SK-N-SH (cell line): ENCODE data around the gene PSD. TPM values are rescaled to one million over a fixed set of nuclear protein-coding genes. Genes with fewer than 3 reads are reported as not detected.

Experiments
- CTCF ChIA-PET: fragments of 300-600, 350-600 bp; formaldehyde crosslinking; extraction: SDS; loops from one replicate; lab custom pipeline; 2021; lab: Yijun Ruan, JAX
- POLR2A ChIA-PET: fragments of 350-600 bp; sonication (Branson Sonifier 250); formaldehyde crosslinking; extraction: SDS; loops from one replicate; lab custom pipeline; 2020; ENCODE audit warnings: antibody characterized with exemption, inconsistent platforms; lab: Yijun Ruan, JAX
- DNase-seq: peaks from one replicate; pipeline ENCODE4 v3.0.0; 2012
- H2AFZ ChIP-seq: fragments of 200-600 bp; sonication (generic); 2 replicates; pipeline ENCODE4 v1.8.1; 2016; ENCODE audit warnings: antibody characterized with exemption, mild to moderate bottlenecking, low read depth
- H3F3A ChIP-seq: fragments of 200-600 bp; sonication (generic); replicated peaks from 2 replicates; pipeline ENCODE3; 2016; ENCODE audit warnings: antibody characterized with exemption, mild to moderate bottlenecking; ENCODE audit not compliant: insufficient read depth
- H3K27ac ChIP-seq, 2 experiments: fragments of 200-500 bp in 1 of 2; fragments of 200-600 bp in 1 of 2; sonication (Bioruptor generic) in 1 of 2; sonication (generic), shearing (Covaris generic) in 1 of 2; 2 replicates each; pipeline versions ENCODE4 v1.5.1 to v1.6.1; 2014 to 2016; ENCODE audit warnings: low read depth in 2 of 2, inconsistent platforms in 1 of 2, low read length in 1 of 2, mild to moderate bottlenecking in 1 of 2, mixed read lengths in 1 of 2
- H3K27me3 ChIP-seq: fragments of 200-600 bp; sonication (generic), shearing (Covaris generic); 2 replicates; pipeline ENCODE4 v1.6.1; 2016; ENCODE audit warnings: mixed run types; ENCODE audit not compliant: insufficient read depth
- H3K36me3 ChIP-seq, 2 experiments: fragments of 200-500 bp in 1 of 2; fragments of 200-600 bp in 1 of 2; sonication (Bioruptor generic) in 1 of 2; sonication (generic) in 1 of 2; replicated peaks in 1 of 2; 2 replicates each; pipeline versions ENCODE3 to v1.5.1; 2014 to 2016; ENCODE audit warnings: low read length in 1 of 2, mild to moderate bottlenecking in 1 of 2; ENCODE audit not compliant: insufficient read depth in 2 of 2, control insufficient read depth in 1 of 2
- H3K4me1 ChIP-seq, 2 experiments: fragments of 200-500 bp in 1 of 2; fragments of 200-600 bp in 1 of 2; sonication (Bioruptor generic) in 1 of 2; sonication (generic), shearing (Covaris generic) in 1 of 2; 2 replicates each; pipeline versions ENCODE4 v1.5.1 to v1.6.1; 2014 to 2016; ENCODE audit warnings: low read depth in 1 of 2, low read length in 1 of 2, mixed run types in 1 of 2; ENCODE audit not compliant: insufficient read depth in 2 of 2, control insufficient read depth in 1 of 2
- H3K4me2 ChIP-seq: fragments of 200-600 bp; sonication (generic), shearing (Covaris generic); 2 replicates; pipeline ENCODE4 v1.6.1; 2017; ENCODE audit warnings: mixed run types
- H3K4me3 ChIP-seq, 2 experiments: fragments of 200-500 bp in 1 of 2; fragments of 200-600 bp in 1 of 2; sonication (Bioruptor generic) in 1 of 2; sonication (generic), shearing (Covaris generic) in 1 of 2; 2 replicates each; pipeline versions ENCODE4 v1.5.1 to v1.8.1; 2014 to 2016; ENCODE audit warnings: low read depth in 2 of 2, inconsistent platforms in 1 of 2, low read length in 1 of 2, mild to moderate bottlenecking in 1 of 2, mixed read lengths in 1 of 2, moderate library complexity in 1 of 2
- H3K79me2 ChIP-seq: fragments of 200-600 bp; sonication (generic); 2 replicates; pipeline ENCODE4 v1.8.1; 2017; ENCODE audit warnings: mild to moderate bottlenecking; ENCODE audit not compliant: insufficient read depth
- H3K9ac ChIP-seq: fragments of 200-600 bp; sonication (generic); 2 replicates; pipeline ENCODE4 v1.6.1; 2017; ENCODE audit warnings: mixed run types
- H3K9me2 ChIP-seq: fragments of 200-600 bp; sonication (generic); 2 replicates; pipeline ENCODE4 v1.6.1; 2017; ENCODE audit warnings: mixed run types
- H3K9me3 ChIP-seq: fragments of 200-600 bp; sonication (generic); 2 replicates; pipeline ENCODE4 v1.6.1; 2017; ENCODE audit warnings: mixed run types, mild to moderate bottlenecking, moderate library complexity
- H4K20me1 ChIP-seq: fragments of 200-600 bp; sonication (generic); 2 replicates; pipeline ENCODE4 v1.6.1; 2017; ENCODE audit warnings: mild to moderate bottlenecking, mixed run types; ENCODE audit not compliant: insufficient read depth
- ELF1 ChIP-seq: IDR thresholded peaks from 2 replicates; pipeline ENCODE4 v1.4.0; 2012
- EP300 ChIP-seq, 2 experiments: IDR thresholded peaks; 2 replicates each; pipeline versions ENCODE4 v1.4.0 to v1.6.1; 2012; ENCODE audit warnings: borderline replicate concordance in 1 of 2, low read depth in 1 of 2, low read length in 1 of 2
- EZH2phosphoT487 ChIP-seq: fragments of 200-600 bp; sonication (generic); IDR thresholded peaks from 2 replicates; pipeline ENCODE4 v1.6.1; 2017; ENCODE audit warnings: low read depth, mixed run types, mild to moderate bottlenecking, antibody characterized with exemption, moderate library complexity, borderline replicate concordance
- FOSL2 ChIP-seq: IDR thresholded peaks from 2 replicates; pipeline ENCODE4 v1.4.0; 2012; ENCODE audit warnings: low read depth, mild to moderate bottlenecking, moderate library complexity, borderline replicate concordance
- FOXJ3 ChIP-seq: sonication (generic); formaldehyde crosslinking; IDR thresholded peaks from 2 replicates; pipeline ENCODE4 v1.5.1; 2020; ENCODE audit warnings: mild to moderate bottlenecking, missing genetic modification reagents
- GABPA ChIP-seq: IDR thresholded peaks from 2 replicates; pipeline ENCODE4 v1.4.0; 2012; ENCODE audit warnings: low read depth, mild to moderate bottlenecking
- JUND ChIP-seq: IDR thresholded peaks from 2 replicates; pipeline ENCODE4 v1.4.0; 2012
- MEF2A ChIP-seq: IDR thresholded peaks from 2 replicates; pipeline ENCODE4 v1.4.0; 2012; ENCODE audit warnings: low read depth, borderline replicate concordance
- NFIC ChIP-seq: IDR thresholded peaks from 2 replicates; pipeline ENCODE4 v1.4.0; 2012; ENCODE audit warnings: borderline replicate concordance
- RXRA ChIP-seq: IDR thresholded peaks from 2 replicates; pipeline ENCODE4 v1.4.0; 2012; ENCODE audit warnings: low read depth, mild to moderate bottlenecking, borderline replicate concordance
- SIN3A ChIP-seq: IDR thresholded peaks from 2 replicates; pipeline ENCODE4 v1.6.1; 2012; ENCODE audit warnings: low read depth, mild to moderate bottlenecking, low read length, moderate library complexity, borderline replicate concordance
- SMC3 ChIP-seq: IDR thresholded peaks from 2 replicates; pipeline ENCODE4 v1.6.1; 2012; ENCODE audit warnings: low read depth, low read length, improper control_type of control experiment
- TAF1 ChIP-seq: IDR thresholded peaks from 2 replicates; pipeline ENCODE4 v1.6.1; 2012; ENCODE audit warnings: low read depth, mild to moderate bottlenecking, low read length, moderate library complexity, borderline replicate concordance
- TEAD4 ChIP-seq: IDR thresholded peaks from 2 replicates; pipeline ENCODE4 v1.4.0; 2012; ENCODE audit warnings: mild to moderate bottlenecking, borderline replicate concordance; ENCODE audit not compliant: insufficient read depth
- WGBS: methylation state at CpG from one replicate; pipeline ENCODE4 v1.1.6; 2017; ENCODE audit warnings: low lambda C conversion rate; 5-methylcytosine and 5-hydroxymethylcytosine counted together
- polyA plus RNA-seq, 3 experiments: library from polyadenylated mRNA; depleted of rRNA; stranded (reverse); fragments of >200 nt; gene quantifications; 2 replicates each; pipeline ENCODE4 v1.2.3, GENCODE V29; 2012
- TF ChIP-seq, protein P1 (sequence below): IDR thresholded peaks from 2 replicates; pipeline ENCODE4; 2012
- TF ChIP-seq, protein P2 (sequence below): IDR thresholded peaks from 2 replicates; pipeline ENCODE4 v1.4.0; 2012; ENCODE audit warnings: low read depth, borderline replicate concordance
- TF ChIP-seq, protein P3 (sequence below): fragments of 200-600 bp; sonication (generic); IDR thresholded peaks from 2 replicates; pipeline ENCODE4 v1.6.1; 2017; ENCODE audit warnings: antibody characterized with exemption, mild to moderate bottlenecking, moderate library complexity
- TF ChIP-seq, protein P4 (sequence below): fragments of 150-350 bp; IDR thresholded peaks from 2 replicates; pipeline ENCODE4 v1.6.1; 2016; ENCODE audit warnings: mild to moderate bottlenecking, low read depth, low read length
- TF ChIP-seq, protein P5 (sequence below): IDR thresholded peaks from 2 replicates; pipeline ENCODE4 v1.4.0; 2012; ENCODE audit warnings: low read depth, borderline replicate concordance

The PSD gene
- polyA plus RNA-seq, 1 of the 3 experiments (the other 2 are of a cell fraction), result 0.97 TPM

DNA sequence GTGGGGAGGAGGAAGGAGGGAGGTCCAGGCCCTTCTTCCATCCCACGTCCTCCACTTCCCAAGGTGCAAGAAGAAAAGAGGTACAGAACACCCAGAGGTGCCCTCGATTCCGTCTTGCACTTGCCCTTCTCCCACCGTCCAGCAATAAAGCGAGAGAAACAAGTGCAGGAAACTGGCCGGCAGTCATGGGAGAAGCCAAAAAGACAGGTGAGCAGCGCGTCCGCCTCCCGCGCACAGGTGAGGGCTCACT is 31.5 kb upstream of the PSD start:
- Histone ChIP-seq H3K27ac (peak overlapping the region in 1 of 2 experiments; percentile 66; a peak in 2 of 4 replicates), H3K4me3 (peak overlapping the region; percentile 62 to 71), H3K79me2 (no peaks in the 10 kb centered on the region), H4K20me1 (no peaks in the 10 kb centered on the region), H3K9ac (peak overlapping the region; percentile 49; the same call in 1 of the 2 replicates), H3K36me3 (no peaks in the 10 kb centered on the region), H2AFZ (peak overlapping the region; percentile 96), H3K9me2 (no peaks in the 10 kb centered on the region), H3K4me2 (peak overlapping the region; percentile 80), H3K9me3 (no peaks in the 10 kb centered on the region), H3F3A (peaks cover 16% of the 10 kb centered on the region), H3K4me1 (peaks cover 0 to 10% of the 10 kb centered on the region in 2 experiments; a peak in 2 of 4 replicates), H3K27me3 (no peaks in the 10 kb centered on the region)
- DNase-seq, result no peak
- POLR2A ChIA-PET, result interaction anchor here (0.6 to 4.3 kb wide), 6 partner anchors 11 to 135 kb away, joined by 4 to 27 read pairs (median 6); partner anchors contain the start of genes CUEDC2 and FBXL15
- TF ChIP-seq MEF2A (no peak), FOXJ3 (CRISPR knock-in tag) (no peak), GABPA (no peak), TEAD4 (no peak), ELF1 (no peak), JUND (no peak), RXRA (no peak), NFIC (no peak), EZH2phosphoT487 (no peak), FOSL2 (no peak), SMC3 (no peak), TAF1 (no peak), SIN3A (no peak), EP300 (IDR thresholded peaks at IDR 0.05; ENCODE audit: borderline replicate concordance in 1 of 2, low read depth in 1 of 2, low read length in 1 of 2) (no peak)
- TF ChIP-seq, protein P1, sequence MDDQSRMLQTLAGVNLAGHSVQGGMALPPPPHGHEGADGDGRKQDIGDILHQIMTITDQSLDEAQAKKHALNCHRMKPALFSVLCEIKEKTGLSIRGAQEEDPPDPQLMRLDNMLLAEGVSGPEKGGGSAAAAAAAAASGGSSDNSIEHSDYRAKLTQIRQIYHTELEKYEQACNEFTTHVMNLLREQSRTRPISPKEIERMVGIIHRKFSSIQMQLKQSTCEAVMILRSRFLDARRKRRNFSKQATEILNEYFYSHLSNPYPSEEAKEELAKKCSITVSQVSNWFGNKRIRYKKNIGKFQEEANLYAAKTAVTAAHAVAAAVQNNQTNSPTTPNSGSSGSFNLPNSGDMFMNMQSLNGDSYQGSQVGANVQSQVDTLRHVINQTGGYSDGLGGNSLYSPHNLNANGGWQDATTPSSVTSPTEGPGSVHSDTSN, result no peak
- TF ChIP-seq, protein P2, sequence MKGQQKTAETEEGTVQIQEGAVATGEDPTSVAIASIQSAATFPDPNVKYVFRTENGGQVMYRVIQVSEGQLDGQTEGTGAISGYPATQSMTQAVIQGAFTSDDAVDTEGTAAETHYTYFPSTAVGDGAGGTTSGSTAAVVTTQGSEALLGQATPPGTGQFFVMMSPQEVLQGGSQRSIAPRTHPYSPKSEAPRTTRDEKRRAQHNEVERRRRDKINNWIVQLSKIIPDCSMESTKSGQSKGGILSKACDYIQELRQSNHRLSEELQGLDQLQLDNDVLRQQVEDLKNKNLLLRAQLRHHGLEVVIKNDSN, result no peak
- TF ChIP-seq, protein P3, sequence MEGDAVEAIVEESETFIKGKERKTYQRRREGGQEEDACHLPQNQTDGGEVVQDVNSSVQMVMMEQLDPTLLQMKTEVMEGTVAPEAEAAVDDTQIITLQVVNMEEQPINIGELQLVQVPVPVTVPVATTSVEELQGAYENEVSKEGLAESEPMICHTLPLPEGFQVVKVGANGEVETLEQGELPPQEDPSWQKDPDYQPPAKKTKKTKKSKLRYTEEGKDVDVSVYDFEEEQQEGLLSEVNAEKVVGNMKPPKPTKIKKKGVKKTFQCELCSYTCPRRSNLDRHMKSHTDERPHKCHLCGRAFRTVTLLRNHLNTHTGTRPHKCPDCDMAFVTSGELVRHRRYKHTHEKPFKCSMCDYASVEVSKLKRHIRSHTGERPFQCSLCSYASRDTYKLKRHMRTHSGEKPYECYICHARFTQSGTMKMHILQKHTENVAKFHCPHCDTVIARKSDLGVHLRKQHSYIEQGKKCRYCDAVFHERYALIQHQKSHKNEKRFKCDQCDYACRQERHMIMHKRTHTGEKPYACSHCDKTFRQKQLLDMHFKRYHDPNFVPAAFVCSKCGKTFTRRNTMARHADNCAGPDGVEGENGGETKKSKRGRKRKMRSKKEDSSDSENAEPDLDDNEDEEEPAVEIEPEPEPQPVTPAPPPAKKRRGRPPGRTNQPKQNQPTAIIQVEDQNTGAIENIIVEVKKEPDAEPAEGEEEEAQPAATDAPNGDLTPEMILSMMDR, result no peak
- TF ChIP-seq, protein P4, sequence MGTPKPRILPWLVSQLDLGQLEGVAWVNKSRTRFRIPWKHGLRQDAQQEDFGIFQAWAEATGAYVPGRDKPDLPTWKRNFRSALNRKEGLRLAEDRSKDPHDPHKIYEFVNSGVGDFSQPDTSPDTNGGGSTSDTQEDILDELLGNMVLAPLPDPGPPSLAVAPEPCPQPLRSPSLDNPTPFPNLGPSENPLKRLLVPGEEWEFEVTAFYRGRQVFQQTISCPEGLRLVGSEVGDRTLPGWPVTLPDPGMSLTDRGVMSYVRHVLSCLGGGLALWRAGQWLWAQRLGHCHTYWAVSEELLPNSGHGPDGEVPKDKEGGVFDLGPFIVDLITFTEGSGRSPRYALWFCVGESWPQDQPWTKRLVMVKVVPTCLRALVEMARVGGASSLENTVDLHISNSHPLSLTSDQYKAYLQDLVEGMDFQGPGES, result no peak
- TF ChIP-seq, protein P5, sequence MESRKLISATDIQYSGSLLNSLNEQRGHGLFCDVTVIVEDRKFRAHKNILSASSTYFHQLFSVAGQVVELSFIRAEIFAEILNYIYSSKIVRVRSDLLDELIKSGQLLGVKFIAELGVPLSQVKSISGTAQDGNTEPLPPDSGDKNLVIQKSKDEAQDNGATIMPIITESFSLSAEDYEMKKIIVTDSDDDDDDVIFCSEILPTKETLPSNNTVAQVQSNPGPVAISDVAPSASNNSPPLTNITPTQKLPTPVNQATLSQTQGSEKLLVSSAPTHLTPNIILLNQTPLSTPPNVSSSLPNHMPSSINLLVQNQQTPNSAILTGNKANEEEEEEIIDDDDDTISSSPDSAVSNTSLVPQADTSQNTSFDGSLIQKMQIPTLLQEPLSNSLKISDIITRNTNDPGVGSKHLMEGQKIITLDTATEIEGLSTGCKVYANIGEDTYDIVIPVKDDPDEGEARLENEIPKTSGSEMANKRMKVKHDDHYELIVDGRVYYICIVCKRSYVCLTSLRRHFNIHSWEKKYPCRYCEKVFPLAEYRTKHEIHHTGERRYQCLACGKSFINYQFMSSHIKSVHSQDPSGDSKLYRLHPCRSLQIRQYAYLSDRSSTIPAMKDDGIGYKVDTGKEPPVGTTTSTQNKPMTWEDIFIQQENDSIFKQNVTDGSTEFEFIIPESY, result no peak
- CTCF ChIA-PET, result interaction anchor here (0.8 to 5.3 kb wide), 10 partner anchors 9 to 56 kb away, joined by 3 to 25 read pairs (median 4); partner anchors contain the start of genes CUEDC2, FBXL15 and SUFU
- WGBS, result 1% methylated on average over 11 of the region's 11 CpGs
